ENCODE measurements around the gene ARHGDIA.

DNA sequence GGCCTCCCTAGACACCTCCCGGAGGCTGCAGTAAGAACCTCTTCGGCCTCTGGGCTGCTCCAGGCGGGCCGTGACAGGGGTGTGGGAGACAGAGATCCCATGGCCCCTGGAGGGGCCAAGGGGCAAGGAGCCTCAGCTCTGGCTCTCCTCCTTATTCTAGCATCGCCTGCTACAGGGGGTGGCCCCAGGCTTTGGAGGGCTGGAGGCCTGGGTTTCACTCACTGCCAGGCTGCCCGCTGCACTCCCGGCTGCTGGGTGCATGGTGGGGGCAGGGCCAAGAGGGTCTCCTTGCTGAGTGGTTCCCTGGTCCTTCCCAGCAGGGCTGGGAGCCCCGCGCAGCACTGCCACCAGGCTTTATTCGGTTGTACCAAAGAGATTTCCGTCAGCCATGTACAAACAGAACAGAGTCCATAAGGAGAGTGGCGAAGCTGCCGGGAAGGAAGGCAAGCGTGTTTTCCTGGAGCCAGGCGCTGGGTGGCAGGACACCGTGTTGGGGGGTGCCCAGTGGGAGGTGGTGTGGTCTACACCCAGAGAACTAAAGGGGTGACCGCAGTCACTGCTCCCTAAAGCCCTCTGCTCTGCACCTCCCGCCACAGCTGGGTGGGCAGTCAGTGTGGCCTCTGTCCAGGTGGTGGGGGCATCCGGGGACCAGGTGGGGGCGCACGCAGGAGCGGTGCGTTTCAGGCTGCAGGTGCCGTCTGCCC, 32.9 kb upstream of the ARHGDIA start:
- TF ChIP-seq, protein P1, sequence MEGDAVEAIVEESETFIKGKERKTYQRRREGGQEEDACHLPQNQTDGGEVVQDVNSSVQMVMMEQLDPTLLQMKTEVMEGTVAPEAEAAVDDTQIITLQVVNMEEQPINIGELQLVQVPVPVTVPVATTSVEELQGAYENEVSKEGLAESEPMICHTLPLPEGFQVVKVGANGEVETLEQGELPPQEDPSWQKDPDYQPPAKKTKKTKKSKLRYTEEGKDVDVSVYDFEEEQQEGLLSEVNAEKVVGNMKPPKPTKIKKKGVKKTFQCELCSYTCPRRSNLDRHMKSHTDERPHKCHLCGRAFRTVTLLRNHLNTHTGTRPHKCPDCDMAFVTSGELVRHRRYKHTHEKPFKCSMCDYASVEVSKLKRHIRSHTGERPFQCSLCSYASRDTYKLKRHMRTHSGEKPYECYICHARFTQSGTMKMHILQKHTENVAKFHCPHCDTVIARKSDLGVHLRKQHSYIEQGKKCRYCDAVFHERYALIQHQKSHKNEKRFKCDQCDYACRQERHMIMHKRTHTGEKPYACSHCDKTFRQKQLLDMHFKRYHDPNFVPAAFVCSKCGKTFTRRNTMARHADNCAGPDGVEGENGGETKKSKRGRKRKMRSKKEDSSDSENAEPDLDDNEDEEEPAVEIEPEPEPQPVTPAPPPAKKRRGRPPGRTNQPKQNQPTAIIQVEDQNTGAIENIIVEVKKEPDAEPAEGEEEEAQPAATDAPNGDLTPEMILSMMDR (IDR thresholded peaks at IDR 0.05), result no peak
- no peak for TF ChIP-seq POLR2A (IDR thresholded peaks at IDR 0.05)
